ENCODE data around the gene DGKZ. TPM values are rescaled to one million over a fixed set of nuclear protein-coding genes. Genes with fewer than 3 reads are reported as not detected.

DGKZ gene
- total and polyA plus RNA-seq, 2 of the 13 experiments (the other 11 are each of a cell fraction or from before 2014, with no cell fraction given) = 15.8 to 20.7 TPM

DNA sequence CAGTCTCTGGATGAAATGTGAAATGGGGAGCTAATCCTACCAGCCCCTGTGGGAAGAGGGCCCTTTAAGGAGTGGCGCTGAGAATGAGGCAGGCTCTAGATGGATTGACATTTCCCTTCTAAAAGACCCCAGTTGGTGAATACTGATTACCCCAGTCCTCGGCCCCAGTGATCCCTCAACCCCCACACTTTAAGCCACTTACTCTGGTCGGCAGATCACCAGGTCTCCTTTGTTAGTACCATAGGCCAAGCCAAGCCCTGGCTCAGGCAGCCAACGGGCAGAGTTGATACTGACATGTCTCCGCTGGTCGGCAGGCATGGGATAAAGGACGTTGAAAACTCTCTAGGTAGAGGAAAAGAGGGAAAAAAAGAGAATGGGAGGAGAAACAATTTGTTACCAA is 70.4 kb downstream of the DGKZ start:
- FAIRE-seq = no peak
- H3K79me2 ChIP-seq (ENCODE audit: insufficient read depth, low read length) = no peaks in the 10 kb centered on the region
- no peak for DNase-seq (ENCODE audit: low spot score)
- no peak overlapping the region for H3K27ac ChIP-seq (ENCODE audit: extremely low read length, insufficient read depth, low read length)
- H3K4me3 ChIP-seq (replicated peaks in 1 of 3; ENCODE audit: insufficient read depth in 1 of 3, low read depth in 2 of 3, low read length in 3 of 3) = no peak overlapping the region
- no peaks in the 10 kb centered on the region for H3K9me3 ChIP-seq (ENCODE audit: low read length)
- POLR2A ChIA-PET = no interaction called here
- H3K4me2 ChIP-seq (ENCODE audit: low read depth, low read length) = no peak overlapping the region
- H3K36me3 ChIP-seq (replicated peaks in 1 of 2; ENCODE audit: control insufficient read depth in 1 of 2, insufficient read depth in 2 of 2, low read length in 2 of 2) = peaks cover 42 to 77% of the 10 kb centered on the region in 2 experiments
- H3K4me1 ChIP-seq (ENCODE audit: insufficient read depth, low read length) = peaks cover 29% of the 10 kb centered on the region
- no peak overlapping the region for H2AFZ ChIP-seq (ENCODE audit: low read length)
- H3K9ac ChIP-seq (ENCODE audit: insufficient read depth, low read depth, low read length) = no peak overlapping the region
- WGBS (ENCODE audit: low lambda C conversion rate) = 99% methylated on average over 7 of the region's 7 CpGs
- no peaks in the 10 kb centered on the region for H3K27me3 ChIP-seq (ENCODE audit: control insufficient read depth in 1 of 2, insufficient read depth in 2 of 2, low read length in 2 of 2)
- CTCF ChIA-PET (ENCODE audit: low intra/inter-chr PET ratio, low total read pairs) = no interaction called here
- intact Hi-C loops (cut with micrococcal nuclease; ENCODE audit: unreplicated experiment) (no loop called here), in situ Hi-C loops (cut with HindIII; ENCODE audit: extremely low pct_ligation_motif_present, low pct_unique_long_range_greater_than_20kb) (no loop called here)
- H4K20me1 ChIP-seq (ENCODE audit: insufficient read depth, low read length) = 0 out of 2 replicates have a peak, but pooled peaks cover 7% of the 10 kb centered on the region
- no peak for ATAC-seq
- BruUV-seq (replicated peaks) = no TSS peak
- TF ChIP-seq ZNF720 (CRISPR knock-in tag; IDR thresholded peaks at IDR 0.05) (no peak), GFI1 (CRISPR knock-in tag; IDR thresholded peaks at IDR 0.05; ENCODE audit: borderline replicate concordance) (no peak), ZNF260 (CRISPR knock-in tag; IDR thresholded peaks at IDR 0.05; ENCODE audit: borderline replicate concordance, low read depth) (no peak), POLR2AphosphoS5 (IDR thresholded peaks at IDR 0.05; ENCODE audit: low read depth, low read length) (no peak), SATB2 (CRISPR knock-in tag; IDR thresholded peaks at IDR 0.05) (no peak), ZFP36L2 (CRISPR knock-in tag; IDR thresholded peaks at IDR 0.05) (no peak), NFE2 (CRISPR knock-in tag; IDR thresholded peaks at IDR 0.05) (no peak), IKZF4 (CRISPR knock-in tag; IDR thresholded peaks at IDR 0.05; ENCODE audit: borderline replicate concordance, low read depth, not compliant biosample characterization) (no peak), ZNF652 (CRISPR knock-in tag; IDR thresholded peaks at IDR 0.05; ENCODE audit: borderline replicate concordance, low read depth) (no peak), ZFP91 (CRISPR knock-in tag; IDR thresholded peaks at IDR 0.05; ENCODE audit: borderline replicate concordance) (no peak), NFRKB (IDR thresholded peaks at IDR 0.05) (no peak)
- TF ChIP-seq, protein P1, sequence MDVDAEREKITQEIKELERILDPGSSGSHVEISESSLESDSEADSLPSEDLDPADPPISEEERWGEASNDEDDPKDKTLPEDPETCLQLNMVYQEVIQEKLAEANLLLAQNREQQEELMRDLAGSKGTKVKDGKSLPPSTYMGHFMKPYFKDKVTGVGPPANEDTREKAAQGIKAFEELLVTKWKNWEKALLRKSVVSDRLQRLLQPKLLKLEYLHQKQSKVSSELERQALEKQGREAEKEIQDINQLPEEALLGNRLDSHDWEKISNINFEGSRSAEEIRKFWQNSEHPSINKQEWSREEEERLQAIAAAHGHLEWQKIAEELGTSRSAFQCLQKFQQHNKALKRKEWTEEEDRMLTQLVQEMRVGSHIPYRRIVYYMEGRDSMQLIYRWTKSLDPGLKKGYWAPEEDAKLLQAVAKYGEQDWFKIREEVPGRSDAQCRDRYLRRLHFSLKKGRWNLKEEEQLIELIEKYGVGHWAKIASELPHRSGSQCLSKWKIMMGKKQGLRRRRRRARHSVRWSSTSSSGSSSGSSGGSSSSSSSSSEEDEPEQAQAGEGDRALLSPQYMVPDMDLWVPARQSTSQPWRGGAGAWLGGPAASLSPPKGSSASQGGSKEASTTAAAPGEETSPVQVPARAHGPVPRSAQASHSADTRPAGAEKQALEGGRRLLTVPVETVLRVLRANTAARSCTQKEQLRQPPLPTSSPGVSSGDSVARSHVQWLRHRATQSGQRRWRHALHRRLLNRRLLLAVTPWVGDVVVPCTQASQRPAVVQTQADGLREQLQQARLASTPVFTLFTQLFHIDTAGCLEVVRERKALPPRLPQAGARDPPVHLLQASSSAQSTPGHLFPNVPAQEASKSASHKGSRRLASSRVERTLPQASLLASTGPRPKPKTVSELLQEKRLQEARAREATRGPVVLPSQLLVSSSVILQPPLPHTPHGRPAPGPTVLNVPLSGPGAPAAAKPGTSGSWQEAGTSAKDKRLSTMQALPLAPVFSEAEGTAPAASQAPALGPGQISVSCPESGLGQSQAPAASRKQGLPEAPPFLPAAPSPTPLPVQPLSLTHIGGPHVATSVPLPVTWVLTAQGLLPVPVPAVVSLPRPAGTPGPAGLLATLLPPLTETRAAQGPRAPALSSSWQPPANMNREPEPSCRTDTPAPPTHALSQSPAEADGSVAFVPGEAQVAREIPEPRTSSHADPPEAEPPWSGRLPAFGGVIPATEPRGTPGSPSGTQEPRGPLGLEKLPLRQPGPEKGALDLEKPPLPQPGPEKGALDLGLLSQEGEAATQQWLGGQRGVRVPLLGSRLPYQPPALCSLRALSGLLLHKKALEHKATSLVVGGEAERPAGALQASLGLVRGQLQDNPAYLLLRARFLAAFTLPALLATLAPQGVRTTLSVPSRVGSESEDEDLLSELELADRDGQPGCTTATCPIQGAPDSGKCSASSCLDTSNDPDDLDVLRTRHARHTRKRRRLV (CRISPR knock-in tag; IDR thresholded peaks at IDR 0.05) = no peak
- TF ChIP-seq, protein P2, sequence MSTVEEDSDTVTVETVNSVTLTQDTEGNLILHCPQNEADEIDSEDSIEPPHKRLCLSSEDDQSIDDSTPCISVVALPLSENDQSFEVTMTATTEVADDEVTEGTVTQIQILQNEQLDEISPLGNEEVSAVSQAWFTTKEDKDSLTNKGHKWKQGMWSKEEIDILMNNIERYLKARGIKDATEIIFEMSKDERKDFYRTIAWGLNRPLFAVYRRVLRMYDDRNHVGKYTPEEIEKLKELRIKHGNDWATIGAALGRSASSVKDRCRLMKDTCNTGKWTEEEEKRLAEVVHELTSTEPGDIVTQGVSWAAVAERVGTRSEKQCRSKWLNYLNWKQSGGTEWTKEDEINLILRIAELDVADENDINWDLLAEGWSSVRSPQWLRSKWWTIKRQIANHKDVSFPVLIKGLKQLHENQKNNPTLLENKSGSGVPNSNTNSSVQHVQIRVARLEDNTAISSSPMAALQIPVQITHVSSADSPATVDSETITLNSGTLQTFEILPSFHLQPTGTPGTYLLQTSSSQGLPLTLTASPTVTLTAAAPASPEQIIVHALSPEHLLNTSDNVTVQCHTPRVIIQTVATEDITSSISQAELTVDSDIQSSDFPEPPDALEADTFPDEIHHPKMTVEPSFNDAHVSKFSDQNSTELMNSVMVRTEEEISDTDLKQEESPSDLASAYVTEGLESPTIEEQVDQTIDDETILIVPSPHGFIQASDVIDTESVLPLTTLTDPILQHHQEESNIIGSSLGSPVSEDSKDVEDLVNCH (CRISPR knock-in tag; IDR thresholded peaks at IDR 0.05) = no peak
- TF ChIP-seq, protein P3, sequence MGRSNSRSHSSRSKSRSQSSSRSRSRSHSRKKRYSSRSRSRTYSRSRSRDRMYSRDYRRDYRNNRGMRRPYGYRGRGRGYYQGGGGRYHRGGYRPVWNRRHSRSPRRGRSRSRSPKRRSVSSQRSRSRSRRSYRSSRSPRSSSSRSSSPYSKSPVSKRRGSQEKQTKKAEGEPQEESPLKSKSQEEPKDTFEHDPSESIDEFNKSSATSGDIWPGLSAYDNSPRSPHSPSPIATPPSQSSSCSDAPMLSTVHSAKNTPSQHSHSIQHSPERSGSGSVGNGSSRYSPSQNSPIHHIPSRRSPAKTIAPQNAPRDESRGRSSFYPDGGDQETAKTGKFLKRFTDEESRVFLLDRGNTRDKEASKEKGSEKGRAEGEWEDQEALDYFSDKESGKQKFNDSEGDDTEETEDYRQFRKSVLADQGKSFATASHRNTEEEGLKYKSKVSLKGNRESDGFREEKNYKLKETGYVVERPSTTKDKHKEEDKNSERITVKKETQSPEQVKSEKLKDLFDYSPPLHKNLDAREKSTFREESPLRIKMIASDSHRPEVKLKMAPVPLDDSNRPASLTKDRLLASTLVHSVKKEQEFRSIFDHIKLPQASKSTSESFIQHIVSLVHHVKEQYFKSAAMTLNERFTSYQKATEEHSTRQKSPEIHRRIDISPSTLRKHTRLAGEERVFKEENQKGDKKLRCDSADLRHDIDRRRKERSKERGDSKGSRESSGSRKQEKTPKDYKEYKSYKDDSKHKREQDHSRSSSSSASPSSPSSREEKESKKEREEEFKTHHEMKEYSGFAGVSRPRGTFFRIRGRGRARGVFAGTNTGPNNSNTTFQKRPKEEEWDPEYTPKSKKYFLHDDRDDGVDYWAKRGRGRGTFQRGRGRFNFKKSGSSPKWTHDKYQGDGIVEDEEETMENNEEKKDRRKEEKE (IDR thresholded peaks at IDR 0.05) = no peak

All from HepG2 (cell line).